GM12878 (cell line): ENCODE measurements around the gene EIF5A. TPM values are rescaled to one million over a fixed set of nuclear protein-coding genes. Genes with fewer than 3 reads are reported as not detected.

Experiments
- ATAC-seq: fragments of 200-7000 bp; cut with Tn5 transposase; 3 replicates; pipeline ENCODE4 v1.9.1; 2020; ENCODE audit warnings: mild to moderate bottlenecking, moderate library complexity
- BruUV-seq: library from RNA; stranded (reverse); fragments of 400-500 nt; replicated peaks from 2 replicates; lab custom pipeline; 2021; lab: Mats Ljungman, UMichigan
- CTCF ChIA-PET: fragments of 300-600 bp; sonication (Branson Sonifier 250); formaldehyde crosslinking; extraction: SDS; loops from one replicate; lab custom pipeline; 2021; ENCODE audit warnings: inconsistent platforms; lab: Yijun Ruan, JAX
- POLR2A ChIA-PET: fragments of 350-600 bp; formaldehyde crosslinking; extraction: SDS; loops from one replicate; lab custom pipeline; 2021; ENCODE audit warnings: inconsistent platforms; lab: Charles Lee
- RAD21 ChIA-PET: fragments of 300-600 bp; sonication (Branson Sonifier 250); formaldehyde crosslinking; loops from one replicate; lab custom pipeline; 2023; ENCODE audit warnings: antibody characterized with exemption; ENCODE audit not compliant: unreplicated experiment; lab: Charles Lee
- SMC1A ChIA-PET: fragments of 300-600 bp; sonication (Branson Sonifier 250); formaldehyde crosslinking; loops from one replicate; lab custom pipeline; 2023; ENCODE audit not compliant: unreplicated experiment, uncharacterized antibody; lab: Charles Lee
- DNase-seq: peaks from one replicate; pipeline ENCODE4 v3.0.0-alpha.2; 2011; ENCODE audit warnings: low read depth, low spot score
- FAIRE-seq: peaks from 3 replicates; lab custom pipeline; 2011; peaks lifted over from hg19 to GRCh38; lab: Jason Lieb, UNC
- H2AFZ ChIP-seq: 2 replicates; pipeline ENCODE4 v1.6.0; 2011; ENCODE audit warnings: low read depth, low read length, control low read depth; ENCODE audit not compliant: control insufficient read depth
- H3K27ac ChIP-seq: 2 replicates; pipeline ENCODE4 v1.5.1; 2011; ENCODE audit warnings: control low read depth; ENCODE audit not compliant: control insufficient read depth, insufficient read depth
- H3K27me3 ChIP-seq, 2 experiments: replicated peaks in 1 of 2; 2 replicates each; pipeline versions ENCODE4 v1.6.0 to v1.6.1; 2011; ENCODE audit warnings: low read length in 1 of 2; ENCODE audit not compliant: control insufficient read depth in 2 of 2, insufficient read depth in 2 of 2
- H3K36me3 ChIP-seq, 2 experiments: 2 replicates each; pipeline ENCODE4 v1.5.1; 2011; ENCODE audit warnings: low read length in 1 of 2; ENCODE audit not compliant: control insufficient read depth in 2 of 2, insufficient read depth in 2 of 2
- H3K4me1 ChIP-seq: 2 replicates; pipeline ENCODE4 v1.6.1; 2011; ENCODE audit warnings: mild to moderate bottlenecking, low read length, moderate library complexity, mixed read lengths; ENCODE audit not compliant: control insufficient read depth, insufficient read depth
- H3K4me2 ChIP-seq: 2 replicates; pipeline ENCODE4 v1.6.0; 2011; ENCODE audit warnings: control low read depth; ENCODE audit not compliant: control insufficient read depth, insufficient read depth
- H3K4me3 ChIP-seq: fragments of 200-600 bp; sonication (generic); 2 replicates; pipeline ENCODE4 v1.5.1; 2016
- H3K79me2 ChIP-seq: 2 replicates; pipeline ENCODE4 v1.6.0; 2011; ENCODE audit warnings: low read length; ENCODE audit not compliant: control insufficient read depth, insufficient read depth
- H3K9ac ChIP-seq: 2 replicates; pipeline ENCODE4 v1.8.0; 2011; ENCODE audit warnings: low read length, control low read depth, mixed read lengths; ENCODE audit not compliant: control insufficient read depth, insufficient read depth
- H3K9me3 ChIP-seq: replicated peaks from 3 replicates; pipeline ENCODE4 v1.5.1; 2011; ENCODE audit warnings: mild to moderate bottlenecking, low read length; ENCODE audit not compliant: control insufficient read depth, insufficient read depth
- H4K20me1 ChIP-seq: 2 replicates; pipeline ENCODE4 v1.6.0; 2011; ENCODE audit not compliant: control insufficient read depth, insufficient read depth
- BCL3 ChIP-seq: IDR thresholded peaks from 2 replicates; pipeline ENCODE4 v1.6.1; 2011; ENCODE audit warnings: borderline replicate concordance, low read depth, mild to moderate bottlenecking, moderate library complexity, low read length; ENCODE audit not compliant: insufficient read depth, poor library complexity, severe bottlenecking
- BMI1 ChIP-seq: fragments of 450-650 bp; IDR thresholded peaks from 2 replicates; pipeline ENCODE4 v1.6.1; 2016; ENCODE audit warnings: mild to moderate bottlenecking, moderate library complexity, borderline replicate concordance
- CBX3 ChIP-seq: fragments of 200-600 bp; sonication (generic); IDR thresholded peaks from 2 replicates; pipeline ENCODE4 v1.6.1; 2016; ENCODE audit warnings: low read depth, borderline replicate concordance
- CUX1 ChIP-seq: IDR thresholded peaks from 2 replicates; pipeline ENCODE4 v1.6.1; 2012; ENCODE audit warnings: improper control_type of control experiment, low read depth, low read length; ENCODE audit not compliant: insufficient replicate concordance
- GATAD2B ChIP-seq: fragments of 450-650 bp; conservative IDR thresholded peaks from 2 replicates; pipeline ENCODE4 v1.6.1; 2017; ENCODE audit warnings: low read depth, mild to moderate bottlenecking, moderate library complexity
- MEF2B ChIP-seq: fragments of 450-650 bp; IDR thresholded peaks from 2 replicates; pipeline ENCODE4 v1.6.1; 2018; ENCODE audit warnings: mild to moderate bottlenecking, moderate library complexity; ENCODE audit not compliant: partially characterized antibody, poor library complexity, severe bottlenecking
- PML ChIP-seq: IDR thresholded peaks from 2 replicates; pipeline ENCODE4 v1.6.1; 2012; ENCODE audit warnings: low read length, inconsistent platforms
- POU2F2 ChIP-seq: IDR thresholded peaks from 3 replicates; pipeline ENCODE4 v1.6.1; 2011; ENCODE audit warnings: low read depth, mild to moderate bottlenecking, low read length, borderline replicate concordance
- USF2 ChIP-seq: IDR thresholded peaks from 2 replicates; pipeline ENCODE4 v1.6.1; 2011; ENCODE audit warnings: low read depth, low read length, improper control_type of control experiment, borderline replicate concordance
- ZBED1 ChIP-seq: IDR thresholded peaks from 2 replicates; pipeline ENCODE4 v1.6.1; 2016; ENCODE audit warnings: borderline replicate concordance
- ZNF274 ChIP-seq: IDR thresholded peaks from one replicate; pipeline ENCODE4 v1.8.0; 2011; ENCODE audit not compliant: insufficient read length, insufficient read depth
- ZSCAN29 ChIP-seq: fragments of 450-650 bp; IDR thresholded peaks from 2 replicates; pipeline ENCODE4 v1.6.1; 2017; ENCODE audit warnings: mild to moderate bottlenecking, moderate library complexity
- WGBS: methylation state at CpG from one replicate; pipeline ENCODE4 v1.1.6; 2016; ENCODE audit warnings: low lambda C conversion rate; ENCODE audit not compliant: insufficient replicate concordance, insufficient coverage; ENCODE audit errors: missing lambda C conversion rate; 5-methylcytosine and 5-hydroxymethylcytosine counted together
- in situ Hi-C: fragments of 300-500 bp; cut with MboI; formaldehyde crosslinking; loops from 9 replicates; pipeline ENCODE4 v1.14.3; 2018; ENCODE audit warnings: mixed read lengths
- intact Hi-C: fragments of 100-400 bp; cut with micrococcal nuclease; formaldehyde crosslinking; loops from one replicate; pipeline ENCODE4 v1.14.2; 2022; ENCODE audit not compliant: unreplicated experiment
- polyA plus RNA-seq, 11 experiments: library from polyadenylated mRNA; depleted of rRNA in 4 of 11; unstranded in 6 of 11; stranded (reverse) in 5 of 11; fragments of >200 nt; fragmentation: Nextera tagmentation in 4 of 11; fragmentation: Illumina TruSeq in 1 of 11; extraction: Ambion mirVana in 4 of 11; extraction: Trizol in 1 of 11; gene quantifications; 1 replicate in 1 of 11; 2 replicates in 10 of 11; pipeline versions ENCODE4 v1.2.1 to v1.2.3, GENCODE V29; 2011 to 2016; ENCODE audit warnings: inconsistent platforms in 2 of 11, missing spikeins in 2 of 11, low read depth in 1 of 11
- total RNA-seq, 4 experiments: library from RNA; depleted of rRNA in 3 of 4; stranded (reverse); fragments of >200 nt in 3 of 4; fragmentation: Illumina TruSeq in 1 of 4; extraction: Trizol in 1 of 4; gene quantifications; 2 replicates each; pipeline versions ENCODE4 v1.2.1 to v1.2.3, GENCODE V29; 2013 to 2021

Gene EIF5A
- total and polyA plus RNA-seq, 10 of the 15 experiments (the other 5 are each of a cell fraction or from before 2014, with no cell fraction given), result 26.5 to 1,792 (median 944) TPM

GRCh38 chr17:7314719-7315569, 7.5 kb downstream of the EIF5A start, which contains the start of gene GPS2 (continued):
- TF ChIP-seq USF2, result no peak; the same call in 1 of the 2 replicates
- TF ChIP-seq BMI1, result no peak
- no peak for TF ChIP-seq ZBED1
- TF ChIP-seq POU2F2, result 0 out of 3 replicates have a peak, but pooled peaks have one; percentile 16
- TF ChIP-seq MEF2B, result no peak
- no peak for TF ChIP-seq CBX3

GRCh38 chr17:7315570-7316235, 8.3 kb downstream of the EIF5A start:
- DNase-seq (no peak), FAIRE-seq (no peak), ATAC-seq (no peak)
- ChIA-PET RAD21 (interaction anchor here (1.0 kb wide), 1 partner anchor 14 kb away, joined by 3 read pairs; no protein-coding TSS in a partner anchor), SMC1A (interaction anchor here (1.0 to 1.4 kb wide), 4 partner anchors 14 to 183 kb away, joined by 3 to 5 read pairs (median 3); partner anchors contain the start of genes ACAP1 and NEURL4), POLR2A (interaction anchor here (0.6 to 1.6 kb wide), 3 partner anchors 21 to 538 kb away, joined by 4 to 11 read pairs (median 6); partner anchors contain the start of gene ACAP1), CTCF (interaction anchor here (1.1 to 1.6 kb wide), 3 partner anchors 9 to 245 kb away, joined by 3 to 6 read pairs (median 4); no protein-coding TSS in a partner anchor)
- Histone ChIP-seq H3K27me3 (no peaks in the 10 kb centered on the region), H3K79me2 (peaks cover 27% of the 10 kb centered on the region), H2AFZ (peak overlapping the region; percentile 76), H3K9me3 (no peaks in the 10 kb centered on the region), H3K4me3 (peak overlapping the region; percentile 84), H3K36me3 (peaks cover 25 to 30% of the 10 kb centered on the region in 2 experiments), H3K27ac (peak overlapping the region; percentile 86), H3K9ac (peak overlapping the region; percentile 83), H4K20me1 (peaks cover 7% of the 10 kb centered on the region), H3K4me2 (peak overlapping the region; percentile 95), H3K4me1 (peaks cover 17% of the 10 kb centered on the region; the same call in 1 of the 2 replicates)
- WGBS, result 38% methylated on average over 30 of the region's 30 CpGs
- in situ Hi-C loops, result no loop called here
- BruUV-seq, result no TSS peak
- intact Hi-C loops, result no loop called here
- TF ChIP-seq ZSCAN29 (no peak), BCL3 (no peak), CUX1 (no peak), ZNF274 (no peak), PML (0 out of 2 replicates have a peak, but pooled peaks have one; percentile 4), GATAD2B (0 out of 2 replicates have a peak, but pooled peaks have one; percentile 0)
